GM12892 (cell line): Measurements from ENCODE around the gene ATOH8.

Experiments
- POLR2A ChIP-seq: IDR thresholded peaks from 2 replicates; pipeline ENCODE4 v1.6.1; 2011; ENCODE audit warnings: low read depth, low read length, control low read depth
- POLR2AphosphoS5 ChIP-seq: IDR thresholded peaks from 2 replicates; pipeline ENCODE4 v1.6.1; 2011; ENCODE audit warnings: low read depth, low read length, control low read depth
- TAF1 ChIP-seq: IDR thresholded peaks from 2 replicates; pipeline ENCODE4 v1.6.1; 2011; ENCODE audit warnings: low read depth, mild to moderate bottlenecking, control low read depth, low read length, borderline replicate concordance

GRCh38 chr2:85778646-85779379, 25.0 kb downstream of the ATOH8 start:
- TF ChIP-seq POLR2A = no peak
- no peak for TF ChIP-seq POLR2AphosphoS5
- TF ChIP-seq TAF1 = no peak
